ENCODE data around the gene KRTAP5-3.

KRTAP5-3 gene

GRCh38 chr11:1652771-1653540 is 44.7 kb upstream of the KRTAP5-3 start:
- no peak overlapping the region for H3K27ac ChIP-seq
- no peak overlapping the region for H3K4me3 ChIP-seq
- no peak for DNase-seq (ENCODE audit: low spot score)
- TF ChIP-seq, protein P1, sequence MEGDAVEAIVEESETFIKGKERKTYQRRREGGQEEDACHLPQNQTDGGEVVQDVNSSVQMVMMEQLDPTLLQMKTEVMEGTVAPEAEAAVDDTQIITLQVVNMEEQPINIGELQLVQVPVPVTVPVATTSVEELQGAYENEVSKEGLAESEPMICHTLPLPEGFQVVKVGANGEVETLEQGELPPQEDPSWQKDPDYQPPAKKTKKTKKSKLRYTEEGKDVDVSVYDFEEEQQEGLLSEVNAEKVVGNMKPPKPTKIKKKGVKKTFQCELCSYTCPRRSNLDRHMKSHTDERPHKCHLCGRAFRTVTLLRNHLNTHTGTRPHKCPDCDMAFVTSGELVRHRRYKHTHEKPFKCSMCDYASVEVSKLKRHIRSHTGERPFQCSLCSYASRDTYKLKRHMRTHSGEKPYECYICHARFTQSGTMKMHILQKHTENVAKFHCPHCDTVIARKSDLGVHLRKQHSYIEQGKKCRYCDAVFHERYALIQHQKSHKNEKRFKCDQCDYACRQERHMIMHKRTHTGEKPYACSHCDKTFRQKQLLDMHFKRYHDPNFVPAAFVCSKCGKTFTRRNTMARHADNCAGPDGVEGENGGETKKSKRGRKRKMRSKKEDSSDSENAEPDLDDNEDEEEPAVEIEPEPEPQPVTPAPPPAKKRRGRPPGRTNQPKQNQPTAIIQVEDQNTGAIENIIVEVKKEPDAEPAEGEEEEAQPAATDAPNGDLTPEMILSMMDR (IDR thresholded peaks at IDR 0.05) = peak; percentile 95

DNA sequence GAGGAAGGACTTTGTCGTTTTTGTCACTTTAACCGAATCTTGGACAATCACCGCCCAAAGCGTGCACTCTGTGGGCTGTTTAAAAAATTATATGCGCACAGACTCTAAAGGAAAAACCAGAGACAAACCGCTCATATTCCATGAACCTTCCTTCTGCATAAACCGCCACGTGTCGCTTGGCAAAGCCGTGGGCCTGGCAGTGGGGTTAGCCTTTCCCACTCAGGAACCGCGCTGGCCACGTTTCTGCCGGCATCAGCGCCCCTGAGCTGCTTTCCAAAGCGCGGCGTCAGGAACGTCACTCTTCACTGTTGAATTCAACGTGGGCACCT is 44.1 kb upstream of the KRTAP5-3 start:
- Histone ChIP-seq H3K4me3 (no peak overlapping the region), H3K27ac (no peak overlapping the region)
- no peak for DNase-seq (ENCODE audit: low spot score)
- TF ChIP-seq, protein P1 (IDR thresholded peaks at IDR 0.05) = no peak

- no peak overlapping the region for H3K4me3 ChIP-seq
- TF ChIP-seq, protein P1 (IDR thresholded peaks at IDR 0.05) = no peak
- no peak for DNase-seq (ENCODE audit: low spot score)
- no peak overlapping the region for H3K27ac ChIP-seq
These were observed 43.8 kb upstream of the KRTAP5-3 start for GRCh38 chr11:1652026-1652425.

DNA sequence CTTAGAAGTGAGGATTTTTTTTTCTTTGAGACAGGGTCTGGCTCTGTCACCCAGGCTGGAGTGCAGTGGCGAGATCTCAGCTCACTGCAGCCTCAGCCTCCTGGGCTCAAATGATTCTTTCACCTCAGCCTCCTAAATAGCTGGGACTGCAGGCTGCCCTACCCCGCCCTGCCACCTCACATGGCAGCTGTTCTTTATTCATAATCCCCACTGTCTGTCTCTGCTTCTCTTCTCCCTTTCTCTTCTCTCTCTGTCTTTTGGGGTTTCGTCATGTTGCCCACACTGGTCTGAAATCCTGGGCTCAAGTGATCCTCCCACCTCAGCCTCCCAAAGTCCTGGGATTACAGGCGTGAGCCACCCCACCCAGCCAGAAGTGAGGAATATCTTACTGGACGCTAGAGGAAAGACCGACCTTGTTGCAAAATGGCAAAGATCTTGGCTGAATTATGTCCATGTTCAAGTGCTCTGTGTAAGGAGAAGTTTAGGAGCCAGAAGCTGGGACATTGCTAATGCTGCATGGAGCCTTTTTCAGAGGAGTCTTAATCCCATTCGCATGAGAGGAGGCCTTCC is 43.2 kb upstream of the KRTAP5-3 start:
- DNase-seq (ENCODE audit: low spot score) = no peak

DNA sequence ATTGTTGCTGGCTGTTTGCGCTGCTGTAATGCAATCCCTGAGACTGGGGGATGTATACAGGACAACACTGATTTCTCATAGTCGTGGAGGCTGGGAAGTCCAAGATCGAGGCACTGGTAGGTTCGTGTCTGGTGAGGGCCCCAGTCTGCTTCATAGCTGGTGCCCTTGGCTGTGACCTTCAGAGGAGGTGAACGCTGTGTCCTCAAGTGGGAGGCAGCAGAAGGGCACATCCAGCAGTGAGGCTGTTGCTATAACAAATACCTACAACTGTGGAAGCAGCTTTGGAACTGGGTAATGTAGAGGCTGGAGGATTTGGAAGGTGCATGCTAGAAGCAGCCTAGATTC is 42.6 kb upstream of the KRTAP5-3 start:
- DNase-seq (ENCODE audit: low spot score) = no peak
- TF ChIP-seq, protein P1 (IDR thresholded peaks at IDR 0.05) = no peak
- Histone ChIP-seq H3K4me3 (no peak overlapping the region), H3K27ac (no peak overlapping the region)

More for the DNA sequence above, 43.2 kb upstream of the KRTAP5-3 start:
- TF ChIP-seq, protein P1 (IDR thresholded peaks at IDR 0.05) = no peak
- Histone ChIP-seq H3K4me3 (no peak overlapping the region), H3K27ac (no peak overlapping the region)

DNA sequence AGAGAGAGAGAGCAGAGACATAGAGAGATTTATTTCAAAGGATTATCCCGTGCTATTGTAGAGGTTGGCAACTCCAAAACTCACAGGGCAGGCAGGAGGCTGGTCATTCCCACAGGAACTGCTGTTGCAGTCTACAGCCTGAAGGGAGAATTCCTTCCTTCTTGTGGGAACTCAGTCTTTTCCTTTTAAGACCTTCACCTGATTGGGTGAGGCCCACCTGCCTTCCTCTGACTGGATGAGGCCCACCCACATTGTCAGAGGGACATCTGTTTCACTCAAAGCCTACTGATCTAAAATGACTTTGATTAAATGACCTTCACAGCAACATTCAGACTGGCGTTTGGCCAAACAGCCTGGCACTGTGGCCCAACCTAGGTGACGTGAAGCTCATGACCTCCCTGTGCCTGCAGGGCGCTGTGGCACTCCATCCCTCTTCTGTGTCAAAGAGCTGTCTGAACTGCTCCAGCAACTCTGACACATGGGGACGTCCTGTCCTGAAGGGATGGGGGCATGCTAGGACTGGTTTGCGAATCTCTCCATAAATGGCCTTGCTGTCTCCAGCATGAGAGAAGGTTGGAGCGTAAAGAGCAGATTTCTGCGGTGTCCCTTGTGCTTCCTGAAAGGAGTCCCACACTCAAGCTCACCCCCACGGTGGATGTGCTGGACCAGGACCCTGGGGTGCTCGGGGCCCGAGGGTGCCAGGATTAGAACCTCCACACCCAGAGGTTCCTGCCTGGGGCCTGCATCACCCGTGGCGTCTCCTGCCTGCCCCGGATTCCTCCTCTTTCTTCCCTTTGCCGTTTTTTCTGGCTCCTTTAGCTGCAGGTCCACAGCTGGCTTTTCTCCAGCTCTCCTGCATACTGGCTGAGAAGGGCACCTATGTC is 42.0 kb upstream of the KRTAP5-3 start:
- H3K4me3 ChIP-seq = no peak overlapping the region
- DNase-seq (ENCODE audit: low spot score) = no peak
- TF ChIP-seq, protein P1 (IDR thresholded peaks at IDR 0.05) = no peak
- no peak overlapping the region for H3K27ac ChIP-seq

Measured in coronary artery (tissue), 2 donors.